Measurements from ENCODE around the gene MECR. TPM values are rescaled to one million over a fixed set of nuclear protein-coding genes. Genes with fewer than 3 reads are reported as not detected.

The MECR gene
- polyA plus RNA-seq, 1 of the 3 experiments (the other 2 are of a cell fraction), result 38.3 TPM

GRCh38 chr1:29167904-29168303 is 62.8 kb downstream of the MECR start:
- Histone ChIP-seq H3K9me3 (no peaks in the 10 kb centered on the region), H3K36me3 (replicated peaks in 1 of 2; ENCODE audit: control insufficient read depth in 1 of 2, insufficient read depth in 2 of 2, low read length in 1 of 2) (peaks cover 53 to 54% of the 10 kb centered on the region in 2 experiments), H2AFZ (ENCODE audit: low read depth) (no peak overlapping the region), H3K4me3 (ENCODE audit: low read depth in 2 of 2, low read length in 1 of 2) (no peak overlapping the region), H3K9me2 (no peaks in the 10 kb centered on the region), H4K20me1 (ENCODE audit: insufficient read depth) (peaks cover 97% of the 10 kb centered on the region), H3K9ac (no peak overlapping the region), H3K27me3 (ENCODE audit: insufficient read depth) (no peaks in the 10 kb centered on the region), H3K27ac (ENCODE audit: low read depth in 2 of 2, low read length in 1 of 2) (no peak overlapping the region), H3K79me2 (ENCODE audit: insufficient read depth) (peaks cover 100% of the 10 kb centered on the region), H3F3A (replicated peaks; ENCODE audit: insufficient read depth) (peaks cover 4% of the 10 kb centered on the region), H3K4me1 (ENCODE audit: control insufficient read depth in 1 of 2, insufficient read depth in 2 of 2, low read depth in 1 of 2, low read length in 1 of 2) (peaks cover 3 to 20% of the 10 kb centered on the region in 2 experiments; a peak in 3 of 4 replicates), H3K4me2 (no peak overlapping the region)
- DNase-seq, result no peak
- TF ChIP-seq NRF1 (IDR thresholded peaks at IDR 0.05; ENCODE audit: low read depth, low read length) (no peak), FOXJ3 (CRISPR knock-in tag; IDR thresholded peaks at IDR 0.05) (no peak), MXI1 (IDR thresholded peaks at IDR 0.05; ENCODE audit: low read depth, low read length) (no peak), MAX (IDR thresholded peaks at IDR 0.05; ENCODE audit: low read depth) (no peak), FOXM1 (IDR thresholded peaks at IDR 0.05; ENCODE audit: low read depth) (no peak), SMC3 (IDR thresholded peaks at IDR 0.05; ENCODE audit: low read depth, low read length) (no peak)
- TF ChIP-seq, protein P1, sequence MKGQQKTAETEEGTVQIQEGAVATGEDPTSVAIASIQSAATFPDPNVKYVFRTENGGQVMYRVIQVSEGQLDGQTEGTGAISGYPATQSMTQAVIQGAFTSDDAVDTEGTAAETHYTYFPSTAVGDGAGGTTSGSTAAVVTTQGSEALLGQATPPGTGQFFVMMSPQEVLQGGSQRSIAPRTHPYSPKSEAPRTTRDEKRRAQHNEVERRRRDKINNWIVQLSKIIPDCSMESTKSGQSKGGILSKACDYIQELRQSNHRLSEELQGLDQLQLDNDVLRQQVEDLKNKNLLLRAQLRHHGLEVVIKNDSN (IDR thresholded peaks at IDR 0.05; ENCODE audit: borderline replicate concordance, low read depth), result no peak
- ChIA-PET POLR2A (interaction anchor here (2.7 kb wide), 1 partner anchor 14 kb away, joined by 14 read pairs; the partner anchor contains the start of gene SRSF4), CTCF (interaction anchor here (1.4 to 2.7 kb wide), 2 partner anchors 10 to 35 kb away, joined by 4 to 10 read pairs; no protein-coding TSS in a partner anchor)
- 97% methylated on average over 9 of the region's 9 CpGs for WGBS (ENCODE audit: low lambda C conversion rate)

DNA sequence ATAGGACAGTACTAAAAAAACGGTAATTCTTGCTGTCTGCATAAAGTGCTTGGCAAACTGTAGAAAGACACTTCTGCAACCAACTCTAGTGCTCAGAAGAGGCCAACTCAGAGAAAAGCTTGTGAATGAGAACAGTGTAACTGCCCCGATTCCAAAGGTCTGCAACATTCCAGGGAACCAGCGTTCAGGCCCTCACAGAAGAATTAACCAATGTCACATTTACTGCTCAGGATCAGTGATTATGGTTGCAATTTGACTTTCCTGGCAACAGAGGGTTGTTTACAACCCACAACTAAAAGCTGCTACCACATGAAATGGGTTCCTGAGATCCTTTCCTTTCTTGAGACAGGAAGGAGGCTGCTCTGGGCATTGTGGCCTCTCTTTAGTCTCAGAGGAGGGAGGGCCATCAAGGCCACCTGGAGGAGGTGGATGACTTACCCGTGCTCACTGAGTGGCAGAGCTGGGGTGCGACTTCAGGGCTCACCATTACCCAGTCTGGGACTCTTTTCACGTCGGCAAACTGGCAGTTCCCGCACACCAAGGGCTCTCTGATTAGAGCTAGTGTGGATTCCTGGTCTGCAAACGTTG is 64.3 kb downstream of the MECR start:
- H3K4me2 ChIP-seq, result no peak overlapping the region
- H3K4me1 ChIP-seq (ENCODE audit: control insufficient read depth in 1 of 2, insufficient read depth in 2 of 2, low read depth in 1 of 2, low read length in 1 of 2), result peaks cover 8 to 17% of the 10 kb centered on the region in 2 experiments; a peak in 3 of 4 replicates
- no peaks in the 10 kb centered on the region for H3K9me3 ChIP-seq
- no peaks in the 10 kb centered on the region for H3K27me3 ChIP-seq (ENCODE audit: insufficient read depth)
- H3K36me3 ChIP-seq (replicated peaks in 1 of 2; ENCODE audit: control insufficient read depth in 1 of 2, insufficient read depth in 2 of 2, low read length in 1 of 2), result peaks cover 61 to 64% of the 10 kb centered on the region in 2 experiments
- peaks cover 97% of the 10 kb centered on the region for H4K20me1 ChIP-seq (ENCODE audit: insufficient read depth)
- TF ChIP-seq SMC3 (IDR thresholded peaks at IDR 0.05; ENCODE audit: low read depth, low read length), result no peak
- no peak for TF ChIP-seq PBX3 (IDR thresholded peaks at IDR 0.05)
- no peak for TF ChIP-seq MXI1 (IDR thresholded peaks at IDR 0.05; ENCODE audit: low read depth, low read length)
- no peak for TF ChIP-seq YY1 (IDR thresholded peaks at IDR 0.05; ENCODE audit: low read depth)
- no peak for TF ChIP-seq NFIC (IDR thresholded peaks at IDR 0.05; ENCODE audit: borderline replicate concordance)
- no peak for TF ChIP-seq ELF1 (IDR thresholded peaks at IDR 0.05)
- no peak overlapping the region; a peak in 1 of 4 replicates for H3K27ac ChIP-seq (ENCODE audit: low read depth in 2 of 2, low read length in 1 of 2)
- peaks cover 100% of the 10 kb centered on the region for H3K79me2 ChIP-seq (ENCODE audit: insufficient read depth)
- H2AFZ ChIP-seq (ENCODE audit: low read depth), result no peak overlapping the region
- ChIA-PET POLR2A (interaction anchor here (1.0 to 2.7 kb wide), 2 partner anchors 15 to 127 kb away, joined by 3 to 14 read pairs; partner anchors contain the start of gene SRSF4), CTCF (interaction anchor here (0.7 to 1.5 kb wide), 6 partner anchors 12 to 45 kb away, joined by 3 to 5 read pairs (median 4); partner anchors contain the start of gene SRSF4)
- no peak overlapping the region for H3K9ac ChIP-seq
- H3K4me3 ChIP-seq (ENCODE audit: low read depth in 2 of 2, low read length in 1 of 2), result no peak overlapping the region
- no peak for DNase-seq
- no peaks in the 10 kb centered on the region for H3K9me2 ChIP-seq
- 96% methylated on average over 4 of the region's 9 CpGs for WGBS (ENCODE audit: low lambda C conversion rate)
- peaks cover 8% of the 10 kb centered on the region for H3F3A ChIP-seq (replicated peaks; ENCODE audit: insufficient read depth)
